Kidney tubule cell (primary cell): ENCODE results near the gene SLC9C1.

Source experiments
- DNase-seq: peaks from one replicate; pipeline ENCODE4 v3.0.0-alpha.2; 2018; ENCODE audit warnings: low spot score

Gene SLC9C1

GRCh38 chr3:112109322-112109721 lies 184.7 kb downstream of the SLC9C1 start:
- DNase-seq = no peak

- DNase-seq = peak; percentile 70
Measured at GRCh38 chr3:112104774-112105173, 189.2 kb downstream of the SLC9C1 start.

GRCh38 chr3:112101916-112102315 lies 192.1 kb downstream of the SLC9C1 start:
- peak; percentile 100 for DNase-seq

GRCh38 chr3:112097378-112097777 lies 196.6 kb downstream of the SLC9C1 start:
- DNase-seq = peak; percentile 98

GRCh38 chr3:112096176-112096575 lies 197.8 kb downstream of the SLC9C1 start:
- DNase-seq = peak; percentile 33

GRCh38 chr3:112095731-112096130 lies 198.3 kb downstream of the SLC9C1 start:
- DNase-seq = peak; percentile 56

GRCh38 chr3:112093180-112093522 lies 200.9 kb downstream of the SLC9C1 start:
- DNase-seq = no peak

GRCh38 chr3:112092496-112093179 lies 201.4 kb downstream of the SLC9C1 start:
- peak; percentile 82 for DNase-seq

GRCh38 chr3:112090887-112091586 lies 203.0 kb downstream of the SLC9C1 start:
- no peak for DNase-seq
